Measurements from ENCODE around the gene JUN.

- TF ChIP-seq CTCF (IDR thresholded peaks at IDR 0.05), result no peak
- no peak for TF ChIP-seq POLR2AphosphoS5 (IDR thresholded peaks at IDR 0.05)
- TF ChIP-seq POLR2A (IDR thresholded peaks at IDR 0.05), result no peak
Observed at GRCh38 chr1:58745666-58746065, 38.2 kb downstream of the JUN start.

Measured in breast epithelium (tissue), 3 donors.